Thyroid gland (tissue), 4 donors: ENCODE measurements around the gene NFIA.

Source experiments
- POLR2A ChIP-seq, 2 donors: fragments of 450-650 bp; IDR thresholded peaks; one replicate each; pipeline ENCODE4 v1.6.1; 2017; ENCODE audit warnings: antibody characterized with exemption in 2 of 2, mild to moderate bottlenecking in 2 of 2, moderate library complexity in 1 of 2
- TF ChIP-seq, protein P1 (sequence below), 6 experiments: fragments of 200-600 bp in 3 of 6; fragments of 450-650 bp in 3 of 6; sonication (generic) in 3 of 6; IDR thresholded peaks; one replicate each; pipeline ENCODE4 v1.5.1; 2016 to 2019; ENCODE audit warnings: antibody characterized with exemption in 6 of 6, mild to moderate bottlenecking in 2 of 6, inconsistent platforms in 1 of 6, moderate library complexity in 1 of 6

DNA sequence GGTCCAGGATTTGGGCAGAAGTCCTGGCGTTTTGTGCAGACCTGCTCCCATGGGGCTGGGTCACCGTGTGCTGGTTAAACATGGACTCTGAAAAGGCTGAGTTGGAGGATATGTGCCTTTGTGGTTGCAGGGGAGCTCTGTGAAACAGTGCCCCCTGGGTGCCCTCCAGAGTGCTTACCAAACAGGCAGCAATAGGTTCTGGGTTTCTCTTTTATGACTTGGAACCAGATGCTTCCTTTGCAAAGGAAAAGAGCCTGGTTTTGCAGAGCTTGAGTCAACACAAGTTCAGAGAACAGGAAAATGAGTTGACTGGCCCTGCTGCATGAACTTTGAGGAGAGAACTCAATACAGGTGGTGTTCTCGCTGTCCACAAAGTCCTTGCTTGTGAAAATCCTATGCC lies 353.7 kb downstream of the NFIA start:
- TF ChIP-seq, protein P1, sequence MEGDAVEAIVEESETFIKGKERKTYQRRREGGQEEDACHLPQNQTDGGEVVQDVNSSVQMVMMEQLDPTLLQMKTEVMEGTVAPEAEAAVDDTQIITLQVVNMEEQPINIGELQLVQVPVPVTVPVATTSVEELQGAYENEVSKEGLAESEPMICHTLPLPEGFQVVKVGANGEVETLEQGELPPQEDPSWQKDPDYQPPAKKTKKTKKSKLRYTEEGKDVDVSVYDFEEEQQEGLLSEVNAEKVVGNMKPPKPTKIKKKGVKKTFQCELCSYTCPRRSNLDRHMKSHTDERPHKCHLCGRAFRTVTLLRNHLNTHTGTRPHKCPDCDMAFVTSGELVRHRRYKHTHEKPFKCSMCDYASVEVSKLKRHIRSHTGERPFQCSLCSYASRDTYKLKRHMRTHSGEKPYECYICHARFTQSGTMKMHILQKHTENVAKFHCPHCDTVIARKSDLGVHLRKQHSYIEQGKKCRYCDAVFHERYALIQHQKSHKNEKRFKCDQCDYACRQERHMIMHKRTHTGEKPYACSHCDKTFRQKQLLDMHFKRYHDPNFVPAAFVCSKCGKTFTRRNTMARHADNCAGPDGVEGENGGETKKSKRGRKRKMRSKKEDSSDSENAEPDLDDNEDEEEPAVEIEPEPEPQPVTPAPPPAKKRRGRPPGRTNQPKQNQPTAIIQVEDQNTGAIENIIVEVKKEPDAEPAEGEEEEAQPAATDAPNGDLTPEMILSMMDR (IDR thresholded peaks at IDR 0.05) = no peak
- no peak for TF ChIP-seq POLR2A (IDR thresholded peaks at IDR 0.05)
